Putamen (tissue), 1 donor: Measurements from ENCODE around the gene CDC26.
"Not testable (repeated sequence)": the region's sequence is repeated elsewhere in the genome, so short reads cannot be mapped to it uniquely, and the experiment has no call there.

Source experiments
- DNase-seq: peaks from one replicate; pipeline ENCODE4 v3.0.0-alpha.2; 2016; ENCODE audit warnings: low spot score

CDC26 gene

DNA sequence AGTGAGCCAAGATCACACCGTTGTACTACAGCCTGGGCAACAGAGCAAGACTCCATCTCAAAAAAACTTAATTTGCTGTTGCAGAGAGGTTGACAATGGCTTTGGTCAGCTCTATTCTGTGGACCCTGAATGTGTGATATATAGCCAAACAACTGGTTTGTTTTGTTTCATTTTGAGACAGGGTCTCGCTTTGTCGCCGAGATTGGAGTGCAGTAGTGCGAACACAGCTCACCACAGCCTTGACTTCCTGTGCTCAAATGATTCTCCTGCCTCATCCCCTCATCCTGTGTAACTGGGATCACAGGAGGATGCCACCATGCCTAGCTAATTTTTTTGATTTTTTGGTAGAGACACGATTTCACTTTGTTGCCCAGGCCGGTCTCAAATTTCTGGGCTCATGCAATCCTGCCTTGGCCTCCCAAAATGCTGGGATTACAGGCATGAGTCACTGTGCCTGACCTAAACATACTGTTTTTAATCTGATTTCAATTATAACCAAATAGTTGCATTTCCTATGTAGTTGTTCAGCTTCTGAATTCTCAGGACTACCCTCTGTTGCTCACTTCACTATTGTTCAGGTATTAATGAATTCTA is 18.0 kb upstream of the CDC26 start:
- DNase-seq, result no peak

DNA sequence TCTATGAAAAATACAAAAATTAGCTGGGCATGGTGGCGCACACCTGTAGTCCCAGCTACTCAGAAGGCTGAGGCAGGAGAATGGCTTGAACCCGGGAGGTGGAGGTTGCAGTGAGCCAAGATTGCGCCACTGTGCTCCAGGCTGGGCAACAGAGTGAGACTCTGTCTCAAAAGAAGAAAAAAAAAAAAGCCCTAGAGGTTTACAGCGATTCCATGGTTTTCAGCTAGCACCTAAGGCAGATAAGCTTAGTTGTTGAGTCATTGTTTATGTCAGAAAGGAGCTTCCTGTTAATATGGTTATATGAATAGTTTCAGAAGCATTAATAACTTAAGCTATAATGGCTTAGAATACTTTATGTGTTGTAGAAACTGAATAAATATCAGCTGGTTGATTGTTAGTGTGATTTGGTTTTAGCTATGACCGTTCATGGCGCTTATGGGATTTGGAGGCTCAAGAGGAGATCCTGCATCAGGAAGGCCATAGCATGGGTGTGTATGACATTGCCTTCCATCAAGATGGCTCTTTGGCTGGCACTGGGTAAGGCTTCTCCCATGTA is 14.8 kb upstream of the CDC26 start:
- no peak for DNase-seq

DNA sequence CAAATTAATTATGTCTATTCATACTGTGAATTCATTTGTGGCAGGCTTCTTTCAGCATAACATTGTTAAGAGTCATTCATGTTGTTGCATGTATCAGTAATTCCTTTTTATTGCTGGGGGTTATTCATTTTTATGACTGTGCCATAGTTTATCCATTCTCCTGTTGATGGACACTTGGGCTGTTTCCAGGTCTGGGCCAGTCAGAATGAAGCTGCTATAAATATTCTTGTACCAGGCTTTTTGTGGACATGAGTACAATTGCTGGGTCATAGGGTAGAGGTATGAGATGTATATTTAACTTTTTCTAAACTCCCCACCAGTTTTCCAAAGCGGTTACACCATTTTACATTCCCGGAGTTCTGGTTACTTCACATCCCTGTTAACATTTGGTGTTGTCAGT is 13.7 kb upstream of the CDC26 start:
- DNase-seq, result no peak

DNA sequence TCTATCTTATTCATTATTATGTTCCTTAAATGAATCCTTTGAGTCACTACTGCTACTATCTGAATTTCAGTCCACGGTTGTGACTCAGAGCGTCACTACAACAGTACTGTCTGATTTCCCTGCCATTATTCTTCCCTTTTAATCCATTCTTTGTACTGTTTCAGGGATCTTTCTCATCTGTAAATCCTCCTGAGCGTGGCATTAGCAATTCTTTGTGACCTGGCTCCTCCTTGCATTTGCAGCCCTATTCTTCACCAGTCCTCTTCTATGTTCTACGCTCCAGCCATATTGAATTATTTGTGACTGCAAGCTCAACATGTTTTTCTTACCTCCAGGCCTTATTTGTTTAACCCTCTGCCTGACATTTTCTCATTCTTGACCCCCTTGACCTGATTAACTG is 6.0 kb upstream of the CDC26 start:
- DNase-seq, result no peak

DNA sequence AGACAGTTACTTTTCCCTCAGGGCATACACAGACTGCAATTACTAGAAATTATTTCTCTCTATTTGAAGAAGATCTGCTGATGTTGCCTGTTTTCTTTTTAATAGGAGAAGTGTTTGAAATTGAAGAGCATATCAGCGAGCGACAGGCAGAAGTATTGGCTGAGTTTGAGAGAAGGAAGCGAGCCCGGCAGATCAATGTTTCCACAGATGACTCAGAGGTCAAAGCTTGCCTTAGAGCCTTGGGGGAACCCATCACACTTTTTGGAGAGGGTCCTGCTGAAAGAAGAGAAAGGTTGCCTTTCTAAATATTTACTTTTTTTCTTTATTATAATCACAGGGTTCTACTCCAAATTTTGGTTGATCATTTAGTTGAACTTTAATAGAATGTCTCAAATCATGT is 3.5 kb upstream of the CDC26 start:
- DNase-seq, result no peak

DNA sequence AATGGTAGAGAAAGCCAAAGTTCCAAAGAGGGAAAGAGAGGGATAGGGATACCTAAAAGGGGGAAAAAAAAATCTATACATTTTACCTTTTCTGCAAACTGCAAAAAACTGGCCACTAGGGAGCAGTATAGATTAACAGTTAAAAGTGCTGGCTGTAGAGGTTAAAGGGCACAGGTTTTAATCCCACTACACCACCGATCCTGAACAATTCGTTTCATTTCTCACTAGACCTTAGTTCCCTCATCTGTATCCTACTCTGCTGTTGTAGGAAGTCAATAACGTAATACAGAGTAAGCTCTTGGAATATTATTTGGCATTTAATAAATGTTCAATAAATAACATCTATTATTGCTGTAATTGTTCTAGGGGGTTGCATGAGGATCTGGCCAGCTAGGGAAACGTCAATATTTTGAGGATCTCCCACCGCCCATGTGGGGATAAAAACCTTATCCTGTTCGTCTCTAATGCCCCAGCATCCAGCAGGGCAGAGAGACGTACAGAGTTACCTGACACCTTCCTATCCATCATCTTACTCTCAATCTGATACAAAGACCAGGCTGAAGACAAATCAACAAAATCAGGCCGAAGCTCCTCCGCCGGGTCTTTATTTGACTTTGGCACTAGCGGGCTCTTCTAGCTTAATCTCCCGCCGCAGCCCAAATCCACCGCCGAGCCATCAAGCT is 757 bp downstream of the CDC26 start:
- peak; percentile 53 for DNase-seq

DNA sequence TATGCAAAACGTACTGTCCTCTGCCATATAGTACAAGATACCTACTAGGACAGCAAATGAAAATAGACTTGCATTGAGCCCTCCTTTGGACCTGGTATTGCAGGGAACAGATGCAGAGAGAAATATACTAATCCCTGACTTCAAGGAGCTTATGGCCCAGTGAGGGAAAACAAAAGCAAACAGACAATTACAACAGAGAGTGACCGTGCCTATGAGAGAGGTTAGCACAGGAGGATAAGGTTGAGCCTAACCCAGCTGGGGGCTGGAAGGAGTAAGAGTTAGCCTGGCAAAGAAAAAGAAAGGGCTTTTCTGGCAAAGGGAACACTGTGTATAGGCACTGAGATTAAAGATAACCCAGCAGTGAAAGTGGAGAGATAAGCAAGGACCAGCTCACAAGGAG is 5.5 kb downstream of the CDC26 start:
- no peak for DNase-seq

DNA sequence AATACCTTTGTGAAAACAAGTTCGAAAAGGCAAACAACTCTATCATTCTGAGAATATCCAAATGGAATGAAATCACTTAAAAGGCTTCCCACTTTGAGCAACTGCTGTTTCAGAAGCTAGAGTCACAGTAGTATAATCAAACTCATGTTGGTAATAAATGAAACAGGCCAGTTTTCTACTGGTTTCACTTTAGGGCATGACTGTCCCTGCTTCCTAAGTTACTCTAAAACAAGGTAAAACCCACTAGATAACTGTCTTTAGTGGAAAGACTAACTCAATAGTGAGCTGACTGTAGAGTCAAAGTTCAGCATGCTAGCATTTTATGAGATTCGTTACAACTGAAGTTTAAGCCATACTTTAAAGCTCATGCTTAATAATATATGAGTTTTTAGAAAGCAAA is 6.0 kb downstream of the CDC26 start:
- no peak for DNase-seq

DNA sequence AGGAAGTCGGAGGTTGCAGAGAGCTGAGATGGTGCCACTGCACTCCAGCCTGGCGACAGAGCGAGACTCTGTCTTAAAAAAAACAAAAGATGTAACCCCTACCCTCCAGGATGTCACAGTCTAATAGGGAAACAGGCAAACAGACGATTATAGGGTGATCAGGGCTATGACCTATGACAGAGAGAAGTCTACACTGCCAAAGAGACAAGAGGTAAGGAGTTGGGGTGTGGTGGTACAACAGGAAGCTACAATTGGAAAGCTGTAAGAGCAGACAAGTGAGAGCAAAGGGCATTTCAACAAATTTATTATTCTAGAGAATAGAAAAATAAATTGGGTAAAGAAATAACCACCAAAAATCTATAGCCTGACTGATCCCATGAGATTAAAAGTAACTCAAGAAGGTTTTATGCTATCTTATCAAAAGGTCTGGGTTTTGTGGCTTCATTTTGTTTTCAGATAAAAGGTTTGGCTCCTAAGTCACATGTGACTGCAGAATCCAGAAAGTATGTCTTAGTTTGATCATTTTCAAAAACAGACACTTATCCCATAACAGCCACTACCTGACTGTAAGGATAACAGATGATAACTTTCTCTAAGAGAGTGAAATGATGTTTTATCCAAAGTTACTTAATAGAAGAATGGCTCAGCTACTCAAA is 7.3 kb downstream of the CDC26 start:
- DNase-seq, result no peak

DNA sequence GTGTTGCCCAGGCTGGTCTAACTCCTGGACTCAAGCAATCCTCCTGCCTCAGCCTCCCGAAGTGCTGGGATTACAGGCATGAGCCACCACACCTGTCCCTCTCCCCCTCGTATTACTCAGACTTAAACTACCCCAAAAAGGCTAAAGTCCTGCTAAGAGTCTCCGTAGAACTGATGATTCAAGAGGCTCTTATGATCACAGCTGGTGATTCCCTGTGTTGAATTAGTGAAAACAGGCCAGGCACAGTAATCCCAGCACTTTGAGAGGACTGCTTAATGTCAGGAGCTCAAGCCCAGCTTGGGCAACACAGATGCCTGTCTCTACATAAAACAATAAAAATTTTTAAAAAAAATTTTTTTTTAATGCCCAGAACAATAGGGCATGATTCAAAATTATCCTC is 9.2 kb downstream of the CDC26 start:
- DNase-seq, result no peak

DNA sequence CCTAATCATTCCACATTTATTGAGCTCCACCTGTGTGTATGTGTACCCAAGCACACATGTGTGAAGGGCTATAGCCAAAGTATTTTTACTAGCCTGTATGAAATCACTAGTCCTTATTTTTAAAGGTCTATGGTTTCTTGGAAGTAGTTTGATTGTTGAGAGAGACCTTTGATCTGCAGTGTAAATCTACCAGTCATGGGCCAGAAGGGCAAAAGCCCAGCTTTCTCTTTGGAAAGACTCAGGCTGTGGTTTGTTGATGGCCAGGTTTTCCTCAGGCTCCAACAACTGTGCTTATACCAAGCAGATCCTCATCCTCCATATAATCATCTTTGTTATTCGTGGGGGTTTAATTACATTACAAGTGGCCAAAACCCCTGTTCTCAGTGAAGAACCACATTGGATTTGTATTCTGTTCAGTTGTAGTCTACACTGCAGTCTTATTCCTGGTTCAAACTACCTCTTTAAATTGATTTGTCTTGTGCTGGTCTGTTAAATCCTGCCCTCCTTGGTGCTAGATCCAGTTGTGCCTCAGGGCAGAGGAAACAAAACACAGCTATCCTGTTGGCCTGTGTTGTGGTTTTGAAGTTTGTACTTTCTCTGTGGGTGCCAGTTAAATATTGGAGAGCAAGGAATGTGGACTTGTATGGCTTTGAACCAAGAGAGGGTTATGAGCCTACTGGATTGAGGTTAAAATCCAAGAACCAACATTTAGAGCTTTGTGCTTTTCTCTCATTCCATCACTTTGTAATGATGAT is 13.3 kb downstream of the CDC26 start:
- DNase-seq, result no peak

DNA sequence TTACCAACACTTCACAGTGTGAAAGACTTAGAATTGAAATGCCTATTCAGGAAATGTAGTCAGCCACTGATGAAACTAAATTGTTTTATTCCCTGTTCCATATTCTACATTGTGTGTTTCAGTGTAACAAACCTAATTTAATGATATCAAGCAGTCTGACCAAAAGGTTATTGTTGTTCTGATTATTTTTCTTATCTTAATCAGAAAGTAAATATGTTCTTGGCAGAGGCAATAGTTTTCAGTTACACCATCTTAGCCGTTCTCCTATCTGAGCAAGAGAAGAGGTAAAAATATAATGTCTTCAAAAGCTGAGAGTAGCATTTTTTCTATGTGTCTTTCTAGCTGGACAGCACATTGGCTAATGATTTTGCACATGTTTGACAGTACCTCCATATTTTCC is 17.1 kb downstream of the CDC26 start:
- no peak for DNase-seq

DNA sequence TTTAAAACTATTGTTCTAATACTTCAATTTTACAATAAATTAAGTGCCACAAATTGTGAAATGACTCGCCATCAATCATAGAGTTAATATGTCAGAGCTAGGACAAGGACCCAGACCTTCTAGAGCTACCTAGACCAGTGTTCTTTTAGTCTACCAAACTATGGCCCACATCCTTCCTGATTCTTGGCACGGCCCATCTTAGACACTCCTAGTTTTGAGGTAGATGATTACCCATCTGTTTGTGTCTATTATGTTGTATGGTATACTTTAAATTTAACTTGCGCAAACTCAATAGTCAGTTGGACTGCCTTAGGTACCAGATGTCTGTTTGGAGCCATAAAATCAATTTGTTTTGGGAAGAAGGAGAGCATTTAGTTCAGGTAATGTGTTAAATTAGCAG is 17.5 kb downstream of the CDC26 start:
- no peak for DNase-seq

DNA sequence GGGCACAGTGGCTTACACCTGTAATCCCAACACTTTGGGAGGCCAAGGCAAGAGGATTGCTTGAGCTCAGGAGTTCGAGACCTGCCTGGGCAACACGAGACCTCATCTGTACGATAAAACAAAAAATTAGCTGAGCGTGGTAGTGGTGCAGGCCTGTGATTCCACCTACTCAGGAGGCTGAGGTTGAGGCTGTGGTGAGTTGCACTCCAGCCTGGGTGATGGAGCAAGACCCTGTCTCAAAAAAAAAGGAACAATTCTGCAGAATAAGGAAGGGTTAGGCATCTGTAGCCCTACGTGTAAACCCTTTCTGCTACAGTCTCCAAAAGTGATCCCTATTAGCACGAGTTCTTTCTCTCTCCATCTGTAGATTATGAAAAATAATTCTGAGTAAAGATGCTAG is 19.9 kb downstream of the CDC26 start:
- DNase-seq, result no peak

DNA sequence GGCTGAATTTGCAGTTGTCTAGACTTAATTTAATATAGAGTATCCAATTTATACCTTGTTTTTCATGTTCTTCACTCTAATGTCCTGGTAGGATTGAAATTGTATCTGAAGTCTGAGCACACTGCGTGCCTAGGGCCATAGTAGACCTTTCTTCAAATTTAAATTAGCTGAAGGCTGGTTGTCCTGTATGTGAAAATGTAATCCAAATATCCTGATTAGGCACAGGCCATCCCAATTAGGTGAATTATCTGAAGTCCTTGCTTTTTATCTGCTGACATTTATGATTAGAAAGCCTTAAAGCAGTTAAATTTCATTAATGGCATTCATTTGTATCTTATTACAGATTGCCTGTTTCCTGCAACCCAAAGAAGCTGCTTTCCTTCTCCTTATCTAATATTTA is 20.4 kb downstream of the CDC26 start:
- no peak for DNase-seq

DNA sequence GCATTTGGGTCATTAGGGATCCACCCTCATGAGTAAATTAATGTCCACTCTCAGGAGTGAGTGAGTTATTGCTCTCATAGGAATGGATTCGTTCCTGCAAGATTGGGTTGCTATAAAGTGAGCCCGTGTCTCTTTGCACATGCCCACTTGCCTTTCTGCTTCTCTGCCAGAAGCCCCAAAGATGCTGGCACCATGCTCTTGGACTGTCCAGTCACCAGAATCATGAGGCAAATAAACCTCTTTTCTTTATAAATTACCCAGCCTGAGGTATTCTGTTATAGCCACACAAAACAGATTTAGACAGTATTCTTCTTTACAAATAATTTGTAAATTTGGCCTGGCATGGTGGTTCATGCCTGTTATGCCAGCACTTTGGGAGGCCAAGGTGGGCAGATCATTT is 24.6 kb downstream of the CDC26 start:
- no peak for DNase-seq

DNA sequence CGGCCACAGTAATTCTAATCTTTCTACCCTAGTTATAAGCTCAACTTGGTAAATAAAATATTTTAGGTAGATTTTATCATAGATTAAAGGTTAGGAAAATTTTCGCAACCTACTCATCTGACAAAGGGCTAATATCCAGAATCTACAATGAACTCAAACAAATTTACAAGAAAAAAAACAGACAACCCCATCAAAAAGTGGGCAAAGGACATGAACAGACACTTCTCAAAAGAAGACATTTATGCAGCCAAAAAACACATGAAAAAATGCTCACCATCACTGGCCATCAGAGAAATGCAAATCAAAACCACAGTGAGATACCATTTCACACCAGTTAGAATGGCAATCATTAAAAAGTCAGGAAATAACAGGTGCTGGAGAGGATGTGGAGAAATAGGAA is 25.7 kb downstream of the CDC26 start:
- DNase-seq, result not testable (repeated sequence)

DNA sequence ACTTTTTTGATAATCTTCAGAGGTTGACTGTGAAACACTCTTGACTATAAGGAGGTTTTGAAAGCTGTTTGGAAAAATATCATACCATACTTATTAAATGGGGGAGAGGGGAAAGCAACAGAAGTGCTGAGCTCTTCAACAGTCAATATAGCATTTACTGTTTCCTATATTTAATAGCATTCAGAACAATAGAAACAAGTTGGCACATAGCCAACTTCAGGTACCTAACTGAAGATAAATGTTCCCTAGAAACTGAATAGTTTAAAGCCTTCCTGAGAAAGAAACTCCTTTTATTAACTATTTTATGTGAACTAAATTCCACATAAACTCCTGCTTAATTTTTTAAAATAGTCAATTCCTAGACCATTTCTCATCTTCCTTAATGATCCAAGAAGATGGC is 27.7 kb downstream of the CDC26 start:
- DNase-seq, result no peak

DNA sequence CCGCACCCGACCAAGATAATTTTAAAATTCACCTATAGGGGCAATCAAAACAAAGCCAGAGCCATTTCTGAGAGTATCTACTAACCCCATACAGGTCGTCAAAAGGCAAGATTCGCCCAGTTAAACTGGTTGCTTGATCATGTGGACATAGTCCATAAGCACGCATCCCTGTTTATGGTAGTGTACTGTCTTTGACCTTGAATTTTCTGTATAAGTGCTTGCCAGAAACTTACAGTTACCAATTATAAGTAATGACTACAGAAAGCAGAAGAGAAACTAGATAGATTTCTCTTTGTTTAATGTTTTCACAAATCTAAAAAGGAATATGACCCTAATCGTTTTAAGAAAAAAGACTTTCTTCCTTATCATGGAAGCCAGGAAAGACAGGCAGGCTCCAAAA is 28.4 kb downstream of the CDC26 start:
- no peak for DNase-seq

DNA sequence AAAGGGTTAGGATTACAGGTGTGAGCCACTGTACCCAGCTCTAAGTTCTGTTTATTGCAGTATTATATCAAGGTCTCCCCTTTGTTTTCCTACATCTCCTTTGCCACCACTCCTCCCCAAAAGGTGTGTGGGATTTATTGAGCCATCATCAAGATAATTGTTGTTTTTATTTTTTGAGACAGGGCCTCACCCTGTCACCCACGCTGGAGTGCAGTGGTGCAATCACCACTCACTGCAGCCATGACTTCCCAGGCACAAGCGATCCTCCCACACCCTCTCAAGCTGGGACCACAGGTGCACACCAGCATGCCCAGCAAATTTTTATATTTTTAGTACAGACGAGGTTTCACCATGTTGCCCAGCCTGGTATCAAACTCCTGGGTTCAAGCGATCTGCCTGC is 29.5 kb downstream of the CDC26 start:
- DNase-seq, result no peak

DNA sequence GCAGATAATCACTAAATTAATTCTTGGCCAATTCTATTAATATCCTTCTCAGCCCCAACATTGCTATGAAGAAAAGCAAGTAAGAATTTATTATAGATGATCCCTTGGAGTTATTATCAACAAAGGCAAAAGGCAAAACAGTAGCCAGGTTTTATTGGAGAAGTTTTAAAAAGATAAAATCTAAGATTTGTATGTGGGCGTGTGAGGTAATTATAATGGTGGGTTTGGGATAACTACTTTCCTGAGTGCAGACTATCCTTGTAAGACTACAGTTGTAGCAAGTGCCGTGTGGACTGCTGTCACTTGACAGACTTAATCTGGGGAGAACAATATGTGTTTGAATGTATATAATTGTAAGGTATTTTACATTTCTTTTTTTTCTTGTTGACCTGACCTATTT is 30.8 kb downstream of the CDC26 start:
- no peak for DNase-seq

DNA sequence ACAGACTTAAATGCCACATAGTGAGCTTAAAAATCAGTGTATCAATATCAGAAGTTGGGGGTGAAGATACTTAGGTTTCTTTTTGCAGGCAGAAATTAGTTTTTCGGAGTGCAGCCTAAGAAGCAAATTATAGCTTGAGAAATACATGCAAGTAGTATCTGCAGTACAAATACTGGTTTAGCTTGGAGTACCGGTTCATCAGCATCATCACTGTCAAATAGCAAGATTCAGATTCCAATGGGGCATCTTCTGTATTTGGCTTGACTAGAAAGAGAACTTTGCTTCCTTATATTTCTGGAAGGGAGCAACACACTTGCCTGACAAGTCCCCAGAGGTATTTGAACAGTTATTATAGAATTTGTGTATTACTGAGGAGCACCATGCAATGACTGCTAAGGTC is 34.2 kb downstream of the CDC26 start:
- DNase-seq, result no peak

DNA sequence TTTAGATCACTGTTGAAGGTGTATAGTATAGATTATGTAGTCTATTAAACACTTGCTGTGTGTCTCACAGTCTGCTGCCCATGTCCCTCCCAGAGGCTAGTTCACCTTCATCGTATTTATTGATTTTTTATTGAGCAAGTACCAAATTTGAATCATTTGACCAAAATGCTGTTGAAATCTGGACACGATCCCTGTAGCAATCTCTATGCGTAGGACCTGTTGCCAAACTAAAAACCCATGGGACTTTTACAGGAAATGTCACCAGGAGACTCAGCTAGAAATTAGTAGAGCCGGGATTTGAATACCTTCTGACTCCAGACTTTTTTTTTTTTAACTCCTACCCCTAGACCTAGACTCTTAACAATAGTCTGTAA is 36.5 kb downstream of the CDC26 start:
- DNase-seq, result no peak
